ENCODE data around the gene SOX5. TPM values are rescaled to one million over a fixed set of nuclear protein-coding genes. Genes with fewer than 3 reads are reported as not detected.

SOX5 gene
- total RNA-seq, 1 experiment from 2014 or later = 0.52 TPM

DNA sequence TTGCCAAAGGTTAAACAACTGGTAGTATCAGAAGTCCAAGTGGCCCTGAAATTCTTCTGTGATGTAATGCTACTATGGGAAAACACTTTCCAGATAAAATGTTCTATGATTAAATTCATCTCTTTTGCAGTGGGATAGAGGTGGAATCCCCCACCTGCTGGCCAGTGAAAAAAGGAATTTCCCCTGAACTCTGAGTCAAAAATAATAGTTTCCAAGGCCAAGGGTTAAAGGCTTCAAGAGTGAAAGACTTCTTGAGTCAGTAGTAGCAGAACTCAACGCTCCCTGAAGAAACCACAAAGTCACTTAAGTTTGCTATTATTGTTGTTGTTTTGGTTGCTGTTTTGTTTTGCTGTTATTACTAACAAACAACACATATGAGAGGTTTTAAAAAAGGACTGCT is 330.8 kb downstream of the SOX5 start:
- Histone ChIP-seq H3K27me3 (ENCODE audit: insufficient read depth, low read length) (no peaks in the 10 kb centered on the region), H3K4me2 (ENCODE audit: low read length) (no peak overlapping the region), H3K9me2 (ENCODE audit: insufficient read depth) (no peaks in the 10 kb centered on the region), H3K9ac (ENCODE audit: low read length) (no peak overlapping the region), H3K79me2 (ENCODE audit: insufficient read depth, low read length) (no peaks in the 10 kb centered on the region), H3K36me3 (ENCODE audit: control insufficient read depth in 1 of 2, insufficient read depth in 2 of 2, low read length in 2 of 2) (no peaks in the 10 kb centered on the region), H3K4me1 (ENCODE audit: control insufficient read depth in 1 of 2, insufficient read depth in 2 of 2, low read length in 2 of 2) (no peaks in the 10 kb centered on the region), H3K9me3 (ENCODE audit: control insufficient read depth in 1 of 2, insufficient read depth in 1 of 2, low read depth in 1 of 2, low read length in 2 of 2) (peaks cover 8 to 13% of the 10 kb centered on the region in 2 experiments; a peak in 2 of 4 replicates), H3K4me3 (replicated peaks in 1 of 2; ENCODE audit: low read depth in 1 of 2, low read length in 2 of 2) (no peak overlapping the region), H2AFZ (ENCODE audit: low read depth, low read length, poor library complexity, severe bottlenecking) (no peak overlapping the region), H3K27ac (ENCODE audit: low read depth, low read length) (no peak overlapping the region), H4K20me1 (ENCODE audit: insufficient read depth) (no peaks in the 10 kb centered on the region)
- no peak for DNase-seq (ENCODE audit: low read depth, low spot score)
- TF ChIP-seq, protein P1, sequence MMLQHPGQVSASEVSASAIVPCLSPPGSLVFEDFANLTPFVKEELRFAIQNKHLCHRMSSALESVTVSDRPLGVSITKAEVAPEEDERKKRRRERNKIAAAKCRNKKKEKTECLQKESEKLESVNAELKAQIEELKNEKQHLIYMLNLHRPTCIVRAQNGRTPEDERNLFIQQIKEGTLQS (IDR thresholded peaks at IDR 0.05) = no peak
- no peak for TF ChIP-seq POLR2A (IDR thresholded peaks at IDR 0.05; ENCODE audit: borderline replicate concordance, extremely low read depth, insufficient read depth, insufficient read length)
- TF ChIP-seq CBX3 (IDR thresholded peaks at IDR 0.05; ENCODE audit: low read depth) = no peak
- TF ChIP-seq RAD21 (IDR thresholded peaks at IDR 0.05; ENCODE audit: low read depth) = no peak
- TF ChIP-seq ZFX (IDR thresholded peaks at IDR 0.05) = no peak
- no peak for TF ChIP-seq ELF1 (IDR thresholded peaks at IDR 0.05; ENCODE audit: borderline replicate concordance, low read depth)
- TF ChIP-seq POLR2AphosphoS5 (IDR thresholded peaks at IDR 0.05; ENCODE audit: low read depth, low read length) = no peak
- TF ChIP-seq, protein P2, sequence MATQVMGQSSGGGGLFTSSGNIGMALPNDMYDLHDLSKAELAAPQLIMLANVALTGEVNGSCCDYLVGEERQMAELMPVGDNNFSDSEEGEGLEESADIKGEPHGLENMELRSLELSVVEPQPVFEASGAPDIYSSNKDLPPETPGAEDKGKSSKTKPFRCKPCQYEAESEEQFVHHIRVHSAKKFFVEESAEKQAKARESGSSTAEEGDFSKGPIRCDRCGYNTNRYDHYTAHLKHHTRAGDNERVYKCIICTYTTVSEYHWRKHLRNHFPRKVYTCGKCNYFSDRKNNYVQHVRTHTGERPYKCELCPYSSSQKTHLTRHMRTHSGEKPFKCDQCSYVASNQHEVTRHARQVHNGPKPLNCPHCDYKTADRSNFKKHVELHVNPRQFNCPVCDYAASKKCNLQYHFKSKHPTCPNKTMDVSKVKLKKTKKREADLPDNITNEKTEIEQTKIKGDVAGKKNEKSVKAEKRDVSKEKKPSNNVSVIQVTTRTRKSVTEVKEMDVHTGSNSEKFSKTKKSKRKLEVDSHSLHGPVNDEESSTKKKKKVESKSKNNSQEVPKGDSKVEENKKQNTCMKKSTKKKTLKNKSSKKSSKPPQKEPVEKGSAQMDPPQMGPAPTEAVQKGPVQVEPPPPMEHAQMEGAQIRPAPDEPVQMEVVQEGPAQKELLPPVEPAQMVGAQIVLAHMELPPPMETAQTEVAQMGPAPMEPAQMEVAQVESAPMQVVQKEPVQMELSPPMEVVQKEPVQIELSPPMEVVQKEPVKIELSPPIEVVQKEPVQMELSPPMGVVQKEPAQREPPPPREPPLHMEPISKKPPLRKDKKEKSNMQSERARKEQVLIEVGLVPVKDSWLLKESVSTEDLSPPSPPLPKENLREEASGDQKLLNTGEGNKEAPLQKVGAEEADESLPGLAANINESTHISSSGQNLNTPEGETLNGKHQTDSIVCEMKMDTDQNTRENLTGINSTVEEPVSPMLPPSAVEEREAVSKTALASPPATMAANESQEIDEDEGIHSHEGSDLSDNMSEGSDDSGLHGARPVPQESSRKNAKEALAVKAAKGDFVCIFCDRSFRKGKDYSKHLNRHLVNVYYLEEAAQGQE (IDR thresholded peaks at IDR 0.05; ENCODE audit: low read depth) = no peak
- no peak for TF ChIP-seq SP1 (IDR thresholded peaks at IDR 0.05; ENCODE audit: low read depth)
- TF ChIP-seq FOSL1 (IDR thresholded peaks at IDR 0.05; ENCODE audit: low read depth) = no peak
- no peak for TF ChIP-seq EGR1 (IDR thresholded peaks at IDR 0.05; ENCODE audit: low read depth)
- no peak for TF ChIP-seq EZH2 (IDR thresholded peaks at IDR 0.05)
- TF ChIP-seq EZH2phosphoT487 (IDR thresholded peaks at IDR 0.05; ENCODE audit: borderline replicate concordance) = no peak
- no peak for TF ChIP-seq ZNF274 (IDR thresholded peaks at IDR 0.05; ENCODE audit: low read depth, low read length)
- TF ChIP-seq, protein P3, sequence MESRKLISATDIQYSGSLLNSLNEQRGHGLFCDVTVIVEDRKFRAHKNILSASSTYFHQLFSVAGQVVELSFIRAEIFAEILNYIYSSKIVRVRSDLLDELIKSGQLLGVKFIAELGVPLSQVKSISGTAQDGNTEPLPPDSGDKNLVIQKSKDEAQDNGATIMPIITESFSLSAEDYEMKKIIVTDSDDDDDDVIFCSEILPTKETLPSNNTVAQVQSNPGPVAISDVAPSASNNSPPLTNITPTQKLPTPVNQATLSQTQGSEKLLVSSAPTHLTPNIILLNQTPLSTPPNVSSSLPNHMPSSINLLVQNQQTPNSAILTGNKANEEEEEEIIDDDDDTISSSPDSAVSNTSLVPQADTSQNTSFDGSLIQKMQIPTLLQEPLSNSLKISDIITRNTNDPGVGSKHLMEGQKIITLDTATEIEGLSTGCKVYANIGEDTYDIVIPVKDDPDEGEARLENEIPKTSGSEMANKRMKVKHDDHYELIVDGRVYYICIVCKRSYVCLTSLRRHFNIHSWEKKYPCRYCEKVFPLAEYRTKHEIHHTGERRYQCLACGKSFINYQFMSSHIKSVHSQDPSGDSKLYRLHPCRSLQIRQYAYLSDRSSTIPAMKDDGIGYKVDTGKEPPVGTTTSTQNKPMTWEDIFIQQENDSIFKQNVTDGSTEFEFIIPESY (IDR thresholded peaks at IDR 0.05; ENCODE audit: extremely low read depth, insufficient replicate concordance, low read length) = no peak
- no peak for TF ChIP-seq SRF (IDR thresholded peaks at IDR 0.05; ENCODE audit: low read depth)
- TF ChIP-seq, protein P4, sequence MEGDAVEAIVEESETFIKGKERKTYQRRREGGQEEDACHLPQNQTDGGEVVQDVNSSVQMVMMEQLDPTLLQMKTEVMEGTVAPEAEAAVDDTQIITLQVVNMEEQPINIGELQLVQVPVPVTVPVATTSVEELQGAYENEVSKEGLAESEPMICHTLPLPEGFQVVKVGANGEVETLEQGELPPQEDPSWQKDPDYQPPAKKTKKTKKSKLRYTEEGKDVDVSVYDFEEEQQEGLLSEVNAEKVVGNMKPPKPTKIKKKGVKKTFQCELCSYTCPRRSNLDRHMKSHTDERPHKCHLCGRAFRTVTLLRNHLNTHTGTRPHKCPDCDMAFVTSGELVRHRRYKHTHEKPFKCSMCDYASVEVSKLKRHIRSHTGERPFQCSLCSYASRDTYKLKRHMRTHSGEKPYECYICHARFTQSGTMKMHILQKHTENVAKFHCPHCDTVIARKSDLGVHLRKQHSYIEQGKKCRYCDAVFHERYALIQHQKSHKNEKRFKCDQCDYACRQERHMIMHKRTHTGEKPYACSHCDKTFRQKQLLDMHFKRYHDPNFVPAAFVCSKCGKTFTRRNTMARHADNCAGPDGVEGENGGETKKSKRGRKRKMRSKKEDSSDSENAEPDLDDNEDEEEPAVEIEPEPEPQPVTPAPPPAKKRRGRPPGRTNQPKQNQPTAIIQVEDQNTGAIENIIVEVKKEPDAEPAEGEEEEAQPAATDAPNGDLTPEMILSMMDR (IDR thresholded peaks at IDR 0.05 in 2 of 3, conservative IDR thresholded peaks at IDR 0.05 in 1 of 3; ENCODE audit: borderline replicate concordance in 1 of 3, insufficient read depth in 1 of 3, low read depth in 2 of 3, low read length in 2 of 3) = no peak
- TF ChIP-seq, protein P5, sequence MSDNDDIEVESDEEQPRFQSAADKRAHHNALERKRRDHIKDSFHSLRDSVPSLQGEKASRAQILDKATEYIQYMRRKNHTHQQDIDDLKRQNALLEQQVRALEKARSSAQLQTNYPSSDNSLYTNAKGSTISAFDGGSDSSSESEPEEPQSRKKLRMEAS (IDR thresholded peaks at IDR 0.05) = no peak
- TF ChIP-seq JUND (IDR thresholded peaks at IDR 0.05) = no peak
- no peak for TF ChIP-seq TCF7L2 (IDR thresholded peaks at IDR 0.05; ENCODE audit: borderline replicate concordance, extremely low read depth, insufficient read depth, insufficient read length)
- intact Hi-C loops (cut with micrococcal nuclease) = no loop called here
- CTCF ChIA-PET = no interaction called here
- no peak for ATAC-seq
- no TSS peak for BruUV-seq (replicated peaks)
- POLR2A ChIA-PET = no interaction called here
- RAD21 ChIA-PET (ENCODE audit: low non-redundant PET in 1 of 2, low total read pairs in 2 of 2, uncharacterized antibody in 2 of 2, unreplicated experiment in 2 of 2) = no interaction called here
